Liver (tissue), 9 donors: ENCODE measurements around the gene LAMC3. TPM values are rescaled to one million over a fixed set of nuclear protein-coding genes. Genes with fewer than 3 reads are reported as not detected.

ENCODE experiments used
- DNase-seq: peaks from one replicate; pipeline ENCODE4 v3.0.0-alpha.2; 2017; ENCODE audit warnings: low spot score
- H3K27ac ChIP-seq, 2 donors: one replicate each; pipeline ENCODE4 v1.7.0; 2013; ENCODE audit warnings: inconsistent platforms in 2 of 2, low read length in 2 of 2, control low read depth in 1 of 2, low read depth in 1 of 2, mild to moderate bottlenecking in 1 of 2
- H3K27me3 ChIP-seq, 4 donors: one replicate each; pipeline versions ENCODE4 v1.6.1 to v1.7.0; 2013; ENCODE audit warnings: low read length in 3 of 4, inconsistent platforms in 1 of 4, mild to moderate bottlenecking in 1 of 4, moderate library complexity in 1 of 4; ENCODE audit not compliant: control insufficient read depth in 4 of 4, insufficient read depth in 4 of 4
- H3K36me3 ChIP-seq, 4 donors: one replicate each; pipeline versions ENCODE4 v1.6.1 to v1.7.0; 2013; ENCODE audit warnings: low read length in 3 of 4, mild to moderate bottlenecking in 3 of 4, low read depth in 1 of 4, moderate library complexity in 1 of 4; ENCODE audit not compliant: control insufficient read depth in 4 of 4, insufficient read depth in 3 of 4
- H3K4me1 ChIP-seq, 4 donors: one replicate each; pipeline versions ENCODE4 v1.6.1 to v1.7.0; 2013; ENCODE audit warnings: low read length in 3 of 4, mild to moderate bottlenecking in 3 of 4, moderate library complexity in 1 of 4; ENCODE audit not compliant: control insufficient read depth in 4 of 4, insufficient read depth in 4 of 4
- H3K4me3 ChIP-seq, 3 donors: one replicate each; pipeline versions ENCODE4 v1.6.1 to v1.7.0; 2013; ENCODE audit warnings: low read length in 3 of 3, control low read depth in 1 of 3, low read depth in 1 of 3, mild to moderate bottlenecking in 1 of 3
- H3K9ac ChIP-seq, 2 donors: one replicate each; pipeline ENCODE4 v1.7.0; 2013; ENCODE audit warnings: low read length in 2 of 2, mild to moderate bottlenecking in 2 of 2, moderate library complexity in 2 of 2, control low read depth in 1 of 2, low read depth in 1 of 2
- H3K9me3 ChIP-seq, 4 donors: one replicate each; pipeline versions ENCODE4 v1.6.1 to v1.7.0; 2013; ENCODE audit warnings: low read length in 3 of 4; ENCODE audit not compliant: control insufficient read depth in 4 of 4
- ATF3 ChIP-seq: IDR thresholded peaks from 2 replicates; pipeline ENCODE4 v1.6.1; 2016; ENCODE audit warnings: antibody characterized with exemption
- CTCF ChIP-seq: fragments of 150-350 bp; IDR thresholded peaks from 2 replicates; pipeline ENCODE4 v1.5.1; 2017; ENCODE audit warnings: improper control_type of control experiment, low read depth, low read length; ENCODE audit not compliant: missing input control
- EGR1 ChIP-seq, 2 donors: IDR thresholded peaks; 2 replicates each; pipeline ENCODE4 v1.6.1; 2016 to 2018; ENCODE audit warnings: antibody characterized with exemption in 2 of 2, low read depth in 2 of 2
- FOXA1 ChIP-seq: IDR thresholded peaks from 2 replicates; pipeline ENCODE4 v1.6.1; 2016; ENCODE audit warnings: antibody characterized with exemption
- FOXA2 ChIP-seq: IDR thresholded peaks from 2 replicates; pipeline ENCODE4 v1.6.1; 2016; ENCODE audit warnings: antibody characterized with exemption
- GABPA ChIP-seq, 2 donors: IDR thresholded peaks in 1 of 2; conservative IDR thresholded peaks in 1 of 2; 2 replicates each; pipeline ENCODE4 v1.6.1; 2016; ENCODE audit warnings: antibody characterized with exemption in 2 of 2, mild to moderate bottlenecking in 1 of 2, moderate library complexity in 1 of 2
- HNF4G ChIP-seq: IDR thresholded peaks from 2 replicates; pipeline ENCODE4 v1.6.1; 2016; ENCODE audit warnings: antibody characterized with exemption
- JUND ChIP-seq, 2 donors: IDR thresholded peaks; 2 replicates each; pipeline ENCODE4 v1.6.1; 2016; ENCODE audit warnings: antibody characterized with exemption in 2 of 2
- NR2F2 ChIP-seq: IDR thresholded peaks from 2 replicates; pipeline ENCODE4 v1.6.1; 2016; ENCODE audit warnings: antibody characterized with exemption
- RAD21 ChIP-seq, 2 donors: IDR thresholded peaks; 2 replicates each; pipeline ENCODE4 v1.6.1; 2016; ENCODE audit warnings: antibody characterized with exemption in 2 of 2, mild to moderate bottlenecking in 2 of 2
- REST ChIP-seq: IDR thresholded peaks from 2 replicates; pipeline ENCODE4 v1.6.1; 2016; ENCODE audit warnings: antibody characterized with exemption, mild to moderate bottlenecking
- RXRA ChIP-seq, 2 donors: IDR thresholded peaks; 2 replicates each; pipeline ENCODE4 v1.6.1; 2017 to 2018; ENCODE audit warnings: antibody characterized with exemption in 2 of 2, mild to moderate bottlenecking in 1 of 2
- SP1 ChIP-seq: IDR thresholded peaks from 2 replicates; pipeline ENCODE4 v1.6.1; 2018; ENCODE audit warnings: antibody characterized with exemption, mild to moderate bottlenecking
- ZBTB33 ChIP-seq: IDR thresholded peaks from 2 replicates; pipeline ENCODE4 v1.6.1; 2016; ENCODE audit warnings: antibody characterized with exemption
- WGBS: extraction: QIAGEN DNeasy Blood & Tissue Kit; methylation state at CpG from one replicate; pipeline ENCODE4 v1.1.7; 2013; 5-methylcytosine and 5-hydroxymethylcytosine counted together
- polyA plus RNA-seq, 2 donors: library from polyadenylated mRNA; stranded (reverse) in 1 of 2; unstranded in 1 of 2; fragments of 200-250 nt in 1 of 2; fragments of >200 nt in 1 of 2; fragmentation: Nextera tagmentation in 1 of 2; extraction: Ambion mirVana in 1 of 2; gene quantifications; one replicate each; pipeline versions ENCODE4 v1.2.1 to v1.2.3, GENCODE V29; 2013 to 2015
- total RNA-seq, 2 donors: library from RNA; depleted of rRNA; stranded (reverse); fragments of >200 nt; gene quantifications; one replicate each; pipeline ENCODE4 v1.2.3, GENCODE V29; 2014
- donor health status: healthy.
- donor health status: healthy.
- donor health status: healthy.
- donor health status: healthy.
- donor health status: healthy.

LAMC3 gene
- total and polyA plus RNA-seq, 4 donors: 1.4 to 5.9 (median 2.9) TPM

- TF ChIP-seq GABPA (IDR thresholded peaks at IDR 0.05 in 1 of 2, conservative IDR thresholded peaks at IDR 0.05 in 1 of 2) (no peak), REST (no peak), FOXA1 (no peak), JUND (IDR thresholded peaks at IDR 0.05) (no peak), CTCF (no peak), FOXA2 (no peak), EGR1 (IDR thresholded peaks at IDR 0.05; ENCODE audit: low read depth in 2 of 2) (no peak), RXRA (IDR thresholded peaks at IDR 0.05) (no peak), ATF3 (no peak), HNF4G (no peak)
- Histone ChIP-seq H3K9ac (no peak overlapping the region), H3K4me3 (no peak overlapping the region), H3K9me3 (no peaks in the 10 kb centered on the region), H3K27me3 (no peaks in the 10 kb centered on the region), H3K36me3 (no peaks in the 10 kb centered on the region), H3K27ac (no peak overlapping the region), H3K4me1 (peaks cover 0 to 6% (median 0%) of the 10 kb centered on the region in 4 donors)
- WGBS: 79% methylated on average over 18 of the region's 18 CpGs
- DNase-seq: no peak
Observed at GRCh38 chr9:131039129-131039954, 30.4 kb downstream of the LAMC3 start.

GRCh38 chr9:131042666-131043065 lies 33.7 kb downstream of the LAMC3 start:
- Histone ChIP-seq H3K27ac (no peak overlapping the region), H3K9ac (no peak overlapping the region), H3K4me3 (no peak overlapping the region), H3K9me3 (no peaks in the 10 kb centered on the region), H3K4me1 (peaks cover 0 to 6% (median under 1%) of the 10 kb centered on the region in 4 donors), H3K27me3 (no peaks in the 10 kb centered on the region), H3K36me3 (no peaks in the 10 kb centered on the region)
- no peak for TF ChIP-seq RAD21 (IDR thresholded peaks at IDR 0.05)
- TF ChIP-seq GABPA (IDR thresholded peaks at IDR 0.05 in 1 of 2, conservative IDR thresholded peaks at IDR 0.05 in 1 of 2): no peak
- no peak for DNase-seq

- no peak for DNase-seq
- Histone ChIP-seq H3K4me3 (no peak overlapping the region), H3K27ac (no peak overlapping the region), H3K9ac (no peak overlapping the region), H3K4me1 (peaks cover 0 to 3% (median under 1%) of the 10 kb centered on the region in 4 donors), H3K27me3 (no peaks in the 10 kb centered on the region), H3K36me3 (no peaks in the 10 kb centered on the region), H3K9me3 (no peaks in the 10 kb centered on the region)
- TF ChIP-seq ZBTB33: no peak
- TF ChIP-seq SP1: peak; percentile 36
- peak; percentile 70 for TF ChIP-seq NR2F2
- TF ChIP-seq RAD21 (IDR thresholded peaks at IDR 0.05): peak in 1 of 2 donors; percentile 6
- 68% methylated on average over 2 of the region's 2 CpGs for WGBS
Observed at GRCh38 chr9:131043087-131043486, 34.1 kb downstream of the LAMC3 start.
